AG20443 (cell line): ENCODE measurements around the gene GTF2B.
"Not testable (repeated sequence)": the region's sequence is repeated elsewhere in the genome, so short reads cannot be mapped to it uniquely, and the experiment has no call there.

ENCODE experiments used
- DNase-seq: peaks from one replicate; pipeline ENCODE4 v3.0.0; 2012; ENCODE audit warnings: low spot score, mixed read lengths

GTF2B gene, protein sequence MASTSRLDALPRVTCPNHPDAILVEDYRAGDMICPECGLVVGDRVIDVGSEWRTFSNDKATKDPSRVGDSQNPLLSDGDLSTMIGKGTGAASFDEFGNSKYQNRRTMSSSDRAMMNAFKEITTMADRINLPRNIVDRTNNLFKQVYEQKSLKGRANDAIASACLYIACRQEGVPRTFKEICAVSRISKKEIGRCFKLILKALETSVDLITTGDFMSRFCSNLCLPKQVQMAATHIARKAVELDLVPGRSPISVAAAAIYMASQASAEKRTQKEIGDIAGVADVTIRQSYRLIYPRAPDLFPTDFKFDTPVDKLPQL

DNA sequence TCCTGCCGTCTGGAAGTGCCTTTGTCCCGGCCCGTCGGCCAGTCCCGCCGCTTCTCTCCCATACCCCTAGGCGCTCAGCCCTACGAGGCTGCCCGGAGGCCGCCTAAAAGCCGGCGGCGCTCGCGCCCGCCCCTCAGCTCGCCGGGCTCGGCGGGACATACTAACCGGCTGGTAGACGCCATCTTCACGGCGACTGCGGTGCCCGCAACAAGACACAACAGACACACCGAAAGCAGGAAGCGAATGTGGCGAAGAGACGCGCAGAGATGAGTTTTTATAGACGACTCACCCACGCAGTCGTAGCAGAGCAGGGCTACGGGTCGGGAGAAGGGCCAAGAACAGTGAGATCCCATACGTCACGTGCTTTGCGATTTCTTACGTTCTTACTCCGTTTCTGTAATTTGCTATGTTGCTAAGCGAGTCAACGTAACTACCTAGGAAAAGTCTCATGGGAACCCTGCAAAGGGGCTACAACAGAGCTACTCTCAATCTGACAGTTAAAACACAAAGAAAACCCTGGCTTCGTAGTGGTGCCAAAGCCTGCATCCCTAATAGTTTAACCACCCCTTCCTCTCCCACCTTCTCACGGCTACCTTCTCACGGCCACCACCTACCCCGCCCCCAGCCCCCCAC is at the start of gene GTF2B:
TSS of gene GTF2B (minus strand) at position 250 of the 633 bp plus-strand sequence. CDS start at position 182, 68 bp downstream.
- DNase-seq: peak; percentile 90

DNA sequence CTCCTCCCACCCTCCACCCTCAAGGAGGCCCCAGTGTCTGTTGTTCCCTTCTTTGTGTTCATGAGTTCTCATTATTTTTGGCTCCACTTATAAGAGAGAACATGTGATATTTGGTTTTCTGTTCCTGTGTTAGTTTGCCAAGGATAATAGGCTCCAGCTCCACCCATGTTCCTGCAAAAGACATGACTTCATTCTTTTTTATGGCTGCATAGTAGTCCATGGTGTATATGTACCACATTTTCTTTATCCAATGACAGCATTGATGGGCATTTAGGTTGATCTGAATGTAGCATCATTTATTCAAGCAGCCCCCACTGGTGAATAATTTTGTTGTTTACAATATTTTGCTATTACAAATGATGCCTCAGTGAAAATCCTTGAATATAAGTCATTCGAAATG is 47.2 kb upstream of the GTF2B start:
- DNase-seq: not testable (repeated sequence)

DNA sequence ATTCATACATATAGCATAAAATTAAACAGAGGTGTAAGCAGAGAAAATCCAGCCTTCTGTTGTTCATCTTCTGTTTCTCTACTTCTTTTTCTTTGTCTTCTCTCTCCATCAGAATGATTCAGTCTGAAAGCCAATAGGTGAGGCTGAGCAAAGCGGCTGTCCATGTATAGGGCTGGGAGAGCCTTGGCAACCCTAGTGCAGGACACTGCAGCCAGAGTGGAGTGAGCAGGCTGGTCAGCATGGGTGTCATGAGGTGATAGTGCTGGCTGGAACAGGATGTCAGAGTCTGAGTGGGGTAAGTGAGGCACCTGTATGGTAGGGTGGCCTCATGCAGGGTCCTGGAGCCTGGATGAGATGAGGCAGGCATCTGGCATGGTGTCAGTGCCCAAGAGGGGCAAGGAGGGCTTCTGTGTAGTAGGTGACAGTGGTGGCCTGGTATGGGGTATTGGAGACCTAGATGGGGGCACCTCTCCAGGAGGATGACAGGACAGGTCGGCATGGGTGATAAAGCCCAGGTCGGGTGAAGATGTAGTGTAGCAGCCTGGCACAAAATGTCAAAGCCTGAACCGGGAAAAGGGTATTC is 45.5 kb upstream of the GTF2B start:
- no peak for DNase-seq

DNA sequence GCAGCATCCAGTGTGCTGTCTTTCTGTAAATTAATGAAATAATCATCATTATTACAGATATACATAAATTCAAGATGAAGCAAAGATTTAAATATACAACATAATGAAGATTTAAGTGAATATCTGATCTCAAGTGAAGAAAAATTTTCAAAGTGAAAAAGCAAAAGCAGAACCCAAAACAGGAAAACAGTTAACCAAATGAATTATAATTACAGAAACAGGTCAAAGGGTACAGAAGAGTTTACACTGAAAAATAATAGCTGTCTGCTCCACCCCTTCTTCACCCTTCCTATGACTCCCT is 44.8 kb upstream of the GTF2B start:
- DNase-seq: no peak

DNA sequence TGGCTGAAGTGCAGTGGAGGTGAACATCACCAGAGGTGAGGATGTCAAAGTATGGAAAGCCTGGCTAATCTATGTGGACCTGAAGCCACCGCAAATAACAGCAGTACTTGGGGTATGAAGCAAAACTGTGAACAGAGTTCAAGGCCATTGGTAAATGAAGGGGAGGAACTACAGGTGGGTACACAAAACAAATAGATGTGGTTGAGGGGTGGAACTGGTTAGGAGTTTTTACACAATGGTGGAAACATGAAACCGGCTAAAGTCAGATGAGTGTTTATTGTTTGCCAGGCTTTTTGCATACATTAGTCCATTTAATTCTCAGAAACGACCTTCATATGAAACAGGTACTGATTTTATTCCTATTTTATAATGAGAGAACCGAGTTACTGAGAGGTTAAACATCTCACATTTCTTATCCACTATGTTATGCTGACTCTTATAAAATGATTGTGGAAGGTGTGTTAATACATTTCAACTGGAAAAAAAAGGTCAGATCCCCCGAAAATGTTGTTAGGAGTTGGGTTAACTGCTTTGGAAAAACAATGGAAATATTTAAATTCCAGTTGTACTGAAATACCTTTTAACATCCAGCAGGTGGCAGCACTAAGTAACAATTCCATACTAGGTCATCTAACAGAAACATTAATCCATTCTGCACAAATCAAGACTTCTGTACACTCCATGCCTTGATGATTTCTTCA is 44.3 kb upstream of the GTF2B start:
- peak; percentile 46 for DNase-seq

DNA sequence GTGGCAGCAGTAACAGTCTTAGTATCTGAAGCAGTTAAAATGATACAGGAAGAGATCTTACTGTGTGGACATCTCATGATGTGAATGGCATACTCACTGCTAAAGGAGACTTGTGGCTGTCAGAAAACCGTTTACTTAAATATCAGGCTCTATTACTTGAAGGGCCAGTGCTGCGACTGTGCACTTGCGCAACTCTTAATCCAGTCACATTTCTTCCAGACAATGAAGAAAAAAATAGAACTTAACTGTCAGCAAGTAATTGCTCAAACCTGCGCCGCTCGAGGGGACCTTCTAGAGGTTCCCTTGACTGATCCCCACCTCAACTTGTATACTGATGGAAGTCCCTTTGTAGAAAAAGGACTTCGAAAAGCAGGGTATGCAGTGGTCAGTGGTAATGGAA is 38.8 kb upstream of the GTF2B start:
- DNase-seq: not testable (repeated sequence)

DNA sequence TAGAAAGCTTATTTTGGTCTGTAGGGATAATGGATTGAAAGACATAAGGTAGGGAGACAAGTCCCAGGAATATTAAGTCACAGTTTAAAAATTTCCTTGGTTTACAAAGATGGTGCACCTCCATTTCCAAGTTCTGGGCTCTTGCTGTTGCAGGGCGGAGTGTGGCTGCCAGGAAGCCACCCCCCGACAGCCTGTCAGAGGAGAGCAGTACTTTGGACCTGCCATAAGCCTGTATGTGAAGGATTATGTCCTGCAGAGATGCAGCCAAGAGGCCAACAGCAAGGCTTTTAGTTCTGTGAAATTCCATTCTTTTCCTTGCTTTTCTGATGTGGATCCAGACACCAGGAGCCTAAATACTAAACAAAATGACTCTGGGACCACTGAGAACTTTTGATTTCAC is 31.9 kb upstream of the GTF2B start:
- no peak for DNase-seq

DNA sequence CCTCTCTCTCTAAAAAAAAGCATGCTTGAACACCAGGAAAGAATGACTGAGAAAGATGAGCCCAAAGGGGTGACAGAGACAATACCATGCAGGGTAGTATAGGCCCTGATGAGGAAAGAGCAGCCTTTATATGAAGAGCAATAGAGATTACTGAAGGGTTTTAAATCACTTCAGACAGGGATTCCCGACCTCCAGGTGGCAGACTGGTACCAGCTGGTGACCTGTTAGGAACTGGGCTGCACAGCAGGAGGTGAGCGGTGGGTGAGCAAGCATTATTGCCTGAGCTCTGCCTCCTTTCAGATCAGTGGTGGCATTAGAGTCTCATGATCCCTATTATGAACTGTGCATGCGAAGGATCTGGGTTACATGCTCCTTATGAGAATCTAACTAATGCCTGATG is 30.8 kb upstream of the GTF2B start:
- DNase-seq: no peak

DNA sequence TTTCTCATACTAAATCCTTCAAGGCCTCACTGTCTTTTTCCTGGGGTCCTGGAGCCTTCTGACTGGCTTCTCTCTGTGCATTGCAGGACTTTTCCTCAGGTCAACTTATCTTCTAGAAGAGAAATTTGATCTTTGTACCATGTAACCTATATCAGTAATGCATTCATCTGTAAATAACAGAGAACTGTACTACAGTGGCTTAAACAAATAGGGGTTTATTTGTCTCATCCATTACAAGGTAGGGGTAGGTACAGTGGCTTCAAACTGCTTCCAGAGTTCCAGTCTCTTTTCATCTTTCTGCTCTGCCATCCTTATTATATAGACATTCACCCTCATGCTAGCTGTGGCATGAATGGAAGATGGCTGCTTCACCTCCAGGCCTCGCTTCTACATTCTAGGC is 29.5 kb upstream of the GTF2B start:
- DNase-seq: no peak

DNA sequence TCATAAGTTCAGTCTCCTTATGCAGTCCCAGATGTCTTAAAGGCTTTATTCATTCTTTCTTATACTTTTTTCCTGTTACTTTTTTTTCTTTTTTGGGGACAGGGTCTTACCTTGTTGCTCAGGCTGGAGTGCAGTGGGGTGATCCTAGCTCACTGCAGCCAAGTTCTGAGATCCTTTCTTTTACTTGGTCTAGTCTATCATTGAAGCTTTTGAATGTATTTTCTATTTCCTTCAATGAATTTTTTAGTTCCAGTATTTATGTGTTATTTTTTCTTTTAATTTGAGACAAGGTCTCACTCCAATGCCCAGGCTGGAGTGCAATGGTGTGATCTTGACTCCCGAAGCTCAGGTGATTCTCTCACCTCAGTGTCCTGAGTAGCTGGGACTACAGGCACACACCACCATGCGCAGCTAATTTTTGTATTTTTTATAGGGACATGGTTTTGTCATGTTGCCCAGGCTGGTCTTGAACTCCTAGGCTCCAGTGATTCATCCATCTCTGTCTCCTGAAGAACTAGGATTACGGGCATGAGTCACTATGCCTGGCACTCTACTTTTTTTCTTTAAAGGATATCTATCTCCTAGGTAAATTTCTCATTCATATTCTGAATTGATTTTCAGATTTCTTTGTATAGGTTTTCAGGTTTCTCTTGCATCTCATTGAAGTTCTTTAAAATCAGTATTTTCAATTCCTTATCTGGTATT is 26.1 kb upstream of the GTF2B start:
- DNase-seq: no peak

DNA sequence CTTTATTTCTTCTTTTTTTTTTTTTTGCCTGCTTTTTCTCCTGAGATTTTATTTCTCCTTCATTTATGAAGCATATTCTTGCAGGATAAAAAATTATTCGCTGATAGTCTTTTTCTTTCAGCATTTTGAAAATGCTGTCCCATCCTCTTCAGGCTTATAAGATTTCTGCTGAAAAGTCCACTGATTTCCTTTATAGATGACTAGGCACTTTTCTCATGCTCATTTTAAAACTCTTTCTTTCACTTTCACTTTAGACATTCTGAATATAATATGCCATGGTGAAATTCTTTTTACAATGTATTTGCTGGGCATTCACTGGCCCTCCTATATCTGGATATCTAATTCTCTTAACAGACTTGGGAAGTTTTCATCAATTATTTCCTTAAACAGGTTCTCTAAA is 25.5 kb upstream of the GTF2B start:
- DNase-seq: no peak

DNA sequence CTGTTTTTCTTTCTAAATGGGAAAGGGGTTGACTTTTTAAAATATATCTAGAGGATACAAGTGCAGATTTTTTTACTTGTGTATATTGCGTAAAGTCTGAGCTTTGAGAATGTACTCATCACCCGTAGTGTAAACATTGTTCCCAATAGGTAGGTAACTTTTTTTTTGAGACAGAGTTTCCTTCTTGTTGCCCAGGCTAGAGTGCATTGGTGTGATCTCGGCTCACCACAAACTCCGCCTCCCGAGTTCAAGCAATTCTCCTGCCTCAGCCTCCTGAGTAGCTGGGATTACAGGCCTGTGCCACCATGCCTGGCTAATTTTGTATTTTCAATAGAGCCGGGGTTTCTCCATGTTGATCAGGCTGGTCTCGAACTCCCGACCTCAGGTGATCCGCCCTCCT is 20.4 kb upstream of the GTF2B start:
- DNase-seq: not testable (repeated sequence)

DNA sequence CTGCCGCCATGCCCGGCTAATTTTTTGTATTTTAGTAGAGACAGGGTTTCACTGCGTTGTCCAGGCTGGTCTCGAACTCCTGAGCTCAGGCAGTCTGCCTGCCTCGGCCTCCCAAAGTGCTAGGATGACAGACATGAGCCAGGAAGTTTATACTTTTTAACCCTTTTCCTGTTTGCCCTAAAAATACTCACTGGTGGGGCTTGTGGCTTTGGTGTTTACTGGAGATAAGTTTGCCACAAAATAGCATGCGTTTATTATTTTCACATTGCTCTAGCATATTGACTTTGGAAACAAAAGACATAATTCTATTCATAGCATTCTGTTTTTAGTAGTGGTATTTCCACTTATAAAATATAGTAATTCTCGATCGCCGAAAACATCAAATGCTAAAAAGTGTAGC is 19.8 kb upstream of the GTF2B start:
- no peak for DNase-seq

DNA sequence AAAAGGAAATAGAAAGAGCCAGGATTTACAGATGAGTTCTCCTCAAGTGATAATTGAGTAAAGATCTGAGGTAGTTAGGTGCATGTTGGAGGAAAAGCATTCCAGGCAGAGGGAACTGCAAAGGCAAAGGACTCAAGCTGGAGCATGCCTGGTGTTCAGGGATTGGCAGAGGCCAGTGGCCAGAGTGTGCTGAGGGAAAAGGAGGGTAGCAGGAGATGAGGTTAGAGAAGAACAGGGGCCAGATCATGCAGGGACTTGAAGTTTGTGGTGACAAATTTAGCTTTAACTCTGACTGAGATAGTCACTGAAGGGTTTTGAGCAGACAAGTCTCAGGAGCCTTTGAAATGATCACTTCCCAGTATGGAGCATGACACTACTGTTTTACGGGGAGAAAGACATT is 19.0 kb upstream of the GTF2B start:
- no peak for DNase-seq

DNA sequence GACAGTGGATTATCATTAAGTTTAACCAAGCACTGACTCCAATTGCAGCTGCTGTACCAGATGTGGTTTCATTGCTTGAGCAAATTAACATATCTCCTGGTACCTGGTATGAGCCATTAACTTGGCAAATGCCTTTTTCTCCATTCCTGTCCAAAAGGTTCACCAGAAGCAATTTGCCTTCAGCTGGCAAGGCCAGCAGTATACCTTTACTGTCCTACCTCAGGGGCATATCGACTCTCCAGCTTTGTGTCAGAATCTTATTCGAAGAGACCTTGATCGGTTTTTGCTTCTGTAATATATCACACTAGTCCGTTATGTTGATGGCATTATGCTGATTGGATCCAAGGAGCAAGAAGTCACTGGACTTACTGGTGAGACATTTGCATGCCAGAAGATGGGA is 9.5 kb upstream of the GTF2B start:
- DNase-seq: no peak

DNA sequence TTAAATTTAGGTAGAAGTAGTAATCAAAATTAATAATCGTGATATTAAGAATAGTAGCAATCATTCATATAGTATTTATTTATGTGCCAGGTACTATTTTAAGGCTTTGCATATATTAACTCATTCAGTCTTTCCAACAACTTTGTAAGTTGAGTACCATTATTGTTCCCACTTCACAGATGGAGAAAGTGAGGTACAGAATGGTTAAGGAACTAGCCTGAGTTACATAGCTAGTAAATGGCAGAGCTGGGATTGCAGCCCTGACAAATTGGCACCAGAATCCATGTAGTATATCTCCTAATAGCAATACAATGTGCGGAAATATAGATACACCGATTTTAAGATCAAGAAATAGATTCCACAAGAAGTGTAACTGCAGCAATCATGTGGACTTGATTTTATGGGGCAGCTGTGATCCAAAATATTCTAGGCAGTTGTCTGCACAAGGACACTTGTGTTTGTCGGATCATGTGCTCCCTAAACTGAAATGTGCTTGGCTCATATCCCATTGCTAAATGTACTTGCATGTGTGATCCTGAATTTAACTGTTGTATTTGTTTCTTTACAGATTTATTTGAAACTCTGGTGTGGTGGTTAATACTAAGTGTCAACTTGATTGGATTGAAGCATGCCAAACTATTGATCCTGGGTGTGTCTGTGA is 5.8 kb upstream of the GTF2B start:
- DNase-seq: no peak

DNA sequence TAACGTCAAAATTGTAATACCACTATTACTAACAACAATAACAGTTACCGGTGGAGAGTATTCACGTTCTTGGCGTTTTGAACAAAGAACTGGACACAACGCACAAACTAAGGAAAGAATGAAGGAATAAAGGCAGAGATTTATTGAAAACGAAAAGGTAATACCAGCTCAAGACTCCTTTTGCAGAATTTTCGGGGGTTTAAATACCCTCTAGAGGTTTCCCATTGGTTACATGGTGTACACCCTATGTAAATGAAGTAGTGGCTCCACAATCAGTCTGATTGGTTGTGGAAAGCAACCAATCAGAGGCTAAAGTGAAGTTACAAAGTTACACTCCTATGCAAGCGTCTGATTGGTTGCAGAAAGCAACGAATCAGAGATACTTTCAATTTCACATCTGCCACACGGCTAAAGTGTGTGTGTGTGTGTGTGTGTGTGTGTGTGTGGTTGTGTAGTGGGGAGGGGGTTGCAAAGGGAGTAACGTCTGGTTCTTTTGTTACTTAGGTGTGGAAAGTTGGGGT is 1.1 kb upstream of the GTF2B start:
- DNase-seq: no peak

DNA sequence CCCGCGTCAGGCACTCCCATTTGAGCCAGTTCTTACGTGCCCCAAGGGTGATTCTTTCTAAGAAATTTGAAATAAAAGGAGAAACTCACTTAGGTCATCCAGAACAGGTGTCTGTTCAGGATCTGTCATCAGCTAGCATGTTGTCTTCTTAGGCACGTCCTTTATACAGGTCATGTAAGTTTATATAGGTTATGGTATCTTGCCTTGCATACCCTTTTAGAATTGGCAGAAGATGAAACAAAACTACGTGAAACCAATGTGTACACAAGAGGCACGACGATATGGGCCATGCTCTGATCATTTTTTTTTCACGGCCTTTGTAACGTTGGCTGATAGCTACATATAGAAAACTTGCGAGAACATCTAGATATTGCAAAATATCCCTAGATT is 579 bp upstream of the GTF2B start:
- DNase-seq: no peak

DNA sequence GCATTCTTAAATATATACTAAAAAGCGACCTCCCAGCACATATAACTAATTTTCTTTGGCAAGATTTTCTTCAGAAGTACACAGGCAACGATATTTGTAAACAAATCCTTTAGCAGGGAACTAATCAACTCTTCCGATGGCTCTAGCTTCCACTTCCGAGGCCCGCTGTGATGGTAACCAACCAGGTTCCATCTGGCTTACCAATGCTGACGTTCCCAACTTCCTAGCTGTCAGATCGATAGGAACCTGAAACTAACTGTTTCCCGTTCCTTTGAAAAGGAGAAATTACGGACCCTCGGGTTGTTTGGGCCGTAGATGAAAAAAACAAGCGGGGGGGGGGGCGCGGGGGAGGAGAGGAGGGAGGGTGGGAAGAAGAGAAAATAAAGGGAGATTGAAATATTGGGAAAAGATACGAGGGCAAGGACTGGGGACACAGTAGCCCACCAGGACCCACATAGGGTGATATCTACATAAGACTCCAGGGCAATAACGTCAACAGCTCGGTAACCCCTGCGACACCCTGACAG is 513 bp downstream of the GTF2B start:
- DNase-seq: peak; percentile 27

DNA sequence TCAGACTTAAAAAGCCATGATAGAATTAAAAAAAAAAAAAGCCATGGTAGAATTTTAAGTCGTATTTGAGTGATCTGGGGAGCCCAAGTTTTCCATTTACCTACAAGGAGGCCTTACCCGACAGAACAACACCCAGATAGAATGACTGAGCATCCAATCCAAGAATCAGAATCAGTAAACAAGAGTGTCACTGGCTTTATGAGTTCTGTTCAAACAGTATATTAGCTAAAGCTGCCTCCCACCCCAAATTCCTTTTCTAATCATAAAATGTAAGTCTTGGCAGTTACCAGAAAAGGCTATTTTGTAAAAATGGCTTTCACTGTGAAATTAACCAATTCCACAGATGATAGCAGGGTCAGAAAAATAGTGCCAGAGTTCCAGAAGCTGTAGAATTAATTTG is 1.2 kb downstream of the GTF2B start:
- DNase-seq: no peak

DNA sequence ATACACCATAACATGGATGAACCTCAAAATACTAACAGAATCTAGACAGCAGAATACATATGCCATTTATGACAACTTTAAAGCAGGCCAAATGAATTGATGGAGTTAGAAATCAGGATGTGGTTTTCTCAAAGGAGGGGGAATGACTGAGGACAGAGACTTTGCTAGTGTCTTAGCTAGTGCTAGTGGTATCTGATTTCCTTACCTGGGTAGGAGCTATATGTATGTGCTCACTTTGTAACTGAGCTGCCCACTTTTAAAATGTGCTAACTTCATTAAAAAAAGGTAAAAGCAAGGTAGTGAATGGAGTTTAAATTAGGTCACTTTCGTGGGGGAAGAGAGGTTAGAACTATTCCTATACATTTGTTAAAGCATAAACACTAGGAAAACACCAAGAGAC is 2.6 kb downstream of the GTF2B start:
- no peak for DNase-seq

DNA sequence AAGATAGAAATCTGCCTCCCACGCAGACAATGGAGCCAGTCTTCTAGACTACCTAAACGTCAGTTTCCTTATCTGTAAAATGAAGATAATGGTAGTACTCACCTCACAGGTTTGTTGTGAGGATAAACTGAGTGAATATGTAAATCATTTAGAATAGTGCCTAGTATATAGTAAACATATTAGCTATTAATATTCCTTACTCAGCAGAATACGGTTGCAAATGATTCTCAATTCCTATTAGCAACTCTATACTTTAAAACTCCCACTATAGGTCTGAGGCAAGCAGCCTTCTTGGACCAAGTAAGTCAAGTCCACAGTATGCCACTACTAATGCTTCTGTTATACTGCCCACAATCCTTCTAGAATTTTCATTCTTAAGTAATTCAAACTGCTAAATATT is 5.4 kb downstream of the GTF2B start:
- no peak for DNase-seq
